Activated CD8-positive, alpha-beta memory T cell treated with anti-CD3 and anti-CD28 coated beads for 48 hours (primary cell): ENCODE results near the gene CFAP100.

Experiments
- DNase-seq, 3 experiments: peaks; one replicate each; pipeline ENCODE4 v3.0.0-alpha.2; 2020; ENCODE audit warnings: low read depth in 2 of 3, low spot score in 2 of 3

CFAP100 gene

DNA sequence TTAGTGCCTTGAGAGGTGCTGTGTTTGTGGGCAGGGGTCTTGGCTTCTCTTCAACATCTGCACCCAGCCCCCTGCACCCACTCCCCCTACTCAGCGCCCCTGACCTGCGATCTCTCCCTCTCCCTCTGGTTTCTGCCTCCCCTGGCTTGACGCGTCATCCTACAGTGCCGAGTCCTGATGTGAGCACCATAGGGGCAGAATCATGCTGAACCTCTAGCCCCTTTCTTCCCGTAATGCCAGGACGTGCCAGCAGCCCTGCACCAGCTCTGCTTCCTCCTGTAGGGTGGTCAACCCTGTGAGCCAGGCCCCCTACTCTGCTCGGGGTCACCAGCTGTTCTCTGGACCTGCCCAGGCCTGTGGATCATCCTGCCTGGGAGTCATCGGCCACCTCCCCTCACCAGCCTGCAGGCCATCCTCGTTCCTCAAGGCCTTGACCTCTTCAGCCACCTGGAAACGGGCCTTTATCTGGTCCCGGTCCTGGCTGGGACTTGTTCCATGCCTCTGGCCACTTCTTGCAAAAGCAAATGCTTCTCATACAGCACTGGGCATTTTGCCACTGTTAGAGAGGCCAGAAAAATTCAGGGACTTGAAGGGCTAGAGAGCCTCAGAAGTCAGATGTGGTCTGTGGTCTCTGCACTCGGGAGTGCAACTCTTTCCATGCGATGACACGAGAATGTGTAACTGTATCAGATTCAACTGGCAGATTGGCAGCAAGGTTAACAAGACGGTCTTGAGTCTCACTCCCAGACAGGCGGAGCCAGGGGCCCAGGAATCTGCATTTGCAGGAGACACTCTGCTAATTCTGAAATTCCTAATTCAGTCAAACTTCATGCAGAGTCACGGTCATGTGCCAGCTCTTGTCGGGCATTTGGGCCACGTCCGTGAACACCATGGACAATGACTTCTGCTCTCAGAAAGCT lies 20.8 kb upstream of the CFAP100 start:
- DNase-seq: no peak

DNA sequence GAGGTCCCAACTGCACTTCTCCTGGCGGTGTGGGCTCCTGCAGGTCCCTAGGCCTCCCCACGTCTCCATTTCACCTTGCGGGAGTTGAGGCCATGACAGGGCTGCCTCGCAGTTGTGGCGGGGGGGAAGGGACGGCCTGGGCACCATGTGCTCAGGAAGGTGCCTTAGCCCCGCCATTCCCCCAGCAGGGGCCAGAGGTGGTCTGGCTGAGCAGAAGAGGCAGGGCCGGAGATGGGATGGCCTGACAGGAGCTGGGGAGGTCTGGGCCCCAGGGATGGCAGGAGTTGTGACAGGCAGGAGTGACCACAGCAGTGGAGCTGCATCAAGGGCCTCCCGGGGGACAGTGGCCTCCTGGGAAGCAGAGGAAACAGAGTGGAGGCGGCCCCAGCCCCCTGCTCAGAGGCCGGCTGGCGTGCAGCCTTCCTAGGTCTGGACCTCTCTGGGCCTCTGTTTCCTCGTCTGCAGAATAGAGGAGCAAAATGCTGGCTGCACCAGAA lies 18.8 kb upstream of the CFAP100 start:
- DNase-seq: no peak

DNA sequence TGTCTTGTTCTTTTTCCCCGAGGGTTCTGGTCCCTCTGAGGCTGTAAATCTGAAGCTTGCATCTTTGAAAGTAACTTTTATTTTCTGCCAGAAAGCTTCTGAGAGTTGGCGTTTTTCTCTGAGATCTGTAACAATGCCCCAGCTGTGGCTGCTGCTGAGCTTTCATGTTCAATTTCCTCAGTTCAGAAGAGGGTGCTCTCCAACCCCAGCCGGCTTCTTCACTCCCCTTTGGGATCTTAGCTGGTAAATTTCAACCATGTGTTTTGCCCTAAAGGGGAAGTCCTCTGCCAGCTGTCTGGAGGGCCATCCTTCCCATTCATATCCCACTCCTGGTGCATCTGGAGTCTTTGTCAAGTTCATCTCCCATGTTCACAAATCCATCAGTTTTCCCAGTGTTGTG lies 18.3 kb upstream of the CFAP100 start:
- DNase-seq: no peak

DNA sequence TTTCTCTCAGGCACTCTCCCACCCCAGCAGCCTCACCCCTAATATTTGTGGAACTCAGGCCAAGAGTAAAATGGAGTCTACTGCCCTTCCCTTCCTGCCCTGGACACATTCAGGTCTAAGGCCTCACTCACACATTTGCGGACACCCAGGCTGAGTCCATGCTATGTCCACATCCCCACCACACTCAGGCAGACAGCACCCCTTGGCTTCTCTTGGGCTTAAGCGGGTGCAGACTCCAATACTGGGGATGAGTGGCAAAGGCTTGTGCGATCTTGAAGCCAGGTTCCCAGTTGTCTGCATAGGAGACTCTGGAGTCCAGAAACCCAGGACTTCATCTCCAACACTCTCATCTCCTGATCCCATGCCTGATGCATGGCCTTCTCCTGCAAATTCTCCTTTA lies 17.5 kb upstream of the CFAP100 start:
- DNase-seq: no peak

DNA sequence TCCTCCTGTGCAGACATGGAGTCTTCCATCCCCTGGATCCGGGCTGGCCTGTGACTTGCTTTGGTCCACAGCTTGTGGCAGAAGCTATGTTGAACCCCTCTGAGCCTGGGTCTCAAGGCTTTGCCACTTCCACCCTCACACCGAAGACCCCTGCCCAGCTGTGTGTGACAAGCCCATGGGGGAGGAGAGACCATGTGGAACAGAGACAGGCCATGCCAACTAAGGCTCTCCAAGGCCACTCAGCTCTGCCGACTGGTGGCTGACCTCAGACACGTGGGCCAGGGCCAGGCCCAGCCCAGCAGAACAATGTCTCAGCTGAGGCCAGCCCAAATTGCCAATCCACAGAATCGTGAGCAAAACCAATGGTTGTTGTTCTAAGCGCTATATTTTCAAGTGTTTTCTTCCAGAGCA lies 16.4 kb upstream of the CFAP100 start:
- no peak for DNase-seq

DNA sequence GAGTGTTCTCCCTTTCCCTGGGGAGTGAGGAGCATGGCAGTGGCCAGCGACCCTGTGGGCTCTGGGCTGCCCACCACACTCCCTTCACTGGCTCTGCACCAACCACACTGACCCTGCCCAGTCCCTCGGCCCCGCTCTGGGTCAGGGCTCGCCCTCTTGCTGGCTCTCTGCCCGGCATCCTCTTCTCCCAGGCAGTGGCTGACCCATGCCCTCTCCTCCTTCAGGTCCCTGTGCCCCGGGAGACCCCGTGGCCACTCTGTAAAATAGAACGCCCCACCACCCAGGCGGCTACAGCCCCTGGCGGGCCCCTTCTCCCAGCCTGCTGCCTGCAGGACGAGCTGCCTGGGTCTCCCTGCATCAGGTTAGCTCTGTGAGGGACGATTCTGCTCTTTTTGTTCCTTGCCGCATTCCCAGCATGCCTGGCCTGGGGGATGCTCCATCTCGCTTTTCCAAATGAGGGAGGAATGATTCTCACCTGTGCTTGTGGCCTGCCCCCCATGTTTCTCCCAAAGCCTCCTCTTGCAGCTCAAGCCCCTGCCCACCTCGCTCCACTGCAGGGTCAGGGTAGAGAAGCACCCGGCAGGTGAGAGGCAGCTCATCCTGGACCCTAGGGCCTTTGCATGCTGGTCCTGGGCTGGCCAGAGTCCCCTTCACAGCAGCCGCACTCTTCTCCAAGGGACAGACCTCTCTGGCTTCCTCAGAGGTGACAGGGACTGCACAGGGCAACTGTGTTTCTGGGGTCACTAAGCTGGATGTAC lies 14.5 kb upstream of the CFAP100 start:
- DNase-seq: no peak

DNA sequence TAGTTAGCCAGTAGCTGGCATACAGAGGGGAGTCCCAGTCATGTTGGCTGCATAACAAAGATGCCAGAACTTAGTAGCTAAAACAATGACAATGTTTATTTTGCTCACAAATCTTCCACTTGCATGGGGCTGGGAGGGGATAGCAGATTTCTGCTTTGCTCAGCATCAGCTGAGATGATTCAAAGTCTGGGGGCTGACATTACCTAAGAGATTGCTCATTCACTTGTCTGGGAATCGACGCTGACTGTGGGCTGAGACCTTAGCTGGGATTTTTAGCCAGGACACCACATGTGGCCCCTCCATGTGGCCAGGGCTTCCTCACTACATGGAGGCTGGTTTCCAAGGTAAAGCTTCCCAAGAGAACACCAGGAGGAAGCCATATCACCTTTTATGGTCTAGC lies 12.7 kb upstream of the CFAP100 start:
- no peak for DNase-seq

DNA sequence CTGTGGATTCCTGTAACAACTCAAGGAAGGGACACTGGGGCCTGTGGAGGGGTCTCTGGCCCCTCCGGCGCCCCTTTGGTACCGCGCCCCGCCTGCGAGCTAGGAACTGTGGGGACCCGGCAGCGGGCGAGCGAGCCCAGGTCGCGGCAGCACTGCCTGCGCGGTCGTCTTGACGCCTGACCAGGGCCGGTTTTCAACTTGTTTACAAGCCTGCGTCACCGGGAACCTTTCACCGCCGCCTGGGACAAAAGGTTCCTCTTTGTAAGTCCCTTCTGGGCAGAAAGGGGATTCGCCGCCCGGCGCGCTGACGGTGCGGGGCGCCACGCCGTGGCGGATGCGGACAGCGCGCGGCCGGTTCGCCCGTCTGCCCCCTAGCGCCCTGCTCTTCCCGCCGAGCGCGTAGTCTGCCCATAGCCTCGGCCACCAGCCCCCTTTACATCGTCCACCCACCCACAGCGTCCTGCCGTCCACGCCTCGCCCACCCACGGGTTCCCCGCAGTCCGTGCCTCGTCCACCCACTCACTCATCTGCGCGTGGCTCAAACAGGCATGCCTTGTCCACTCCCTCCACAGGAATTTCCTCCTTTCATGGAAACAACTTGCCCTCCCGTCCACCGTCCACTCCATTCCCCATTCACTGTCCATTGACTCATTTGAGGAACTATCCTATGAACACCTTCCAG lies 5.5 kb upstream of the CFAP100 start:
- peak; percentile 11 to 24 (median 18) for DNase-seq

DNA sequence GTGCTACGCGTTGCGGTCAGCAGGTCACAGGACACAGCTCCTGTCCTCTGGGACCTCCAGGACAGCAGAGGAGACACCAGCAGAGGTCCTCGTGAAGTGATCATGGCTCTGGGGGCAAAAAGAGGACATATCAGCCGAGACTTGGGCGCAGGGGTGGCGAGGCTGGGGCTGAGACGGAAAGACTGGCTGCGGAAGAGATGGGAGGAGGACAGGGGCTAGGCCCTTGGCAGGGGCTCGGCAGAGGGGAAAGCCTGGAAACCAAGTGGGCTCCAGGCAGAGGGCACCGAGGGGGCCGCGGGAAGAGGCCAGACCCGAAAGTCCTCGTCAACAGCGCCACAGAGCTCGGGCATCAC lies 4.9 kb upstream of the CFAP100 start:
- no peak for DNase-seq

DNA sequence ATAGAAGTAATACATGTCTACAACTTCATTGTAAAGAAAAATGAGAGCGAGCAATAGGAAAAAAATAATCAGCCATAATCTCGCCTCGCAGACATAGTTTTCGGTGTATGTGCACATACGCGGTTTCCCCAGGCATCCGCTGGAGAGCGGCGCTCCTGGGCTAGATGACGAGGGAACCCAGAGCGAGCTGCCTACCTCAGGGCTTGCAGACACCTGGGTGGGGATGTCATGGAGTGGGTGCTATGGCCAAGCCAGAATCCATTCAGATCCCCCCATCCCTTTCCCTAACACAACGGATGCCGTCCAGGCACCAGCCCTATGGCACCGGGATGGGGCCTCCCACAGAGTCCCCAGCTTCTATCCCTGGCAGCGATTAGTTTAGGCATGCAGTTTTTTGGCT lies 4.5 kb upstream of the CFAP100 start:
- DNase-seq: no peak

DNA sequence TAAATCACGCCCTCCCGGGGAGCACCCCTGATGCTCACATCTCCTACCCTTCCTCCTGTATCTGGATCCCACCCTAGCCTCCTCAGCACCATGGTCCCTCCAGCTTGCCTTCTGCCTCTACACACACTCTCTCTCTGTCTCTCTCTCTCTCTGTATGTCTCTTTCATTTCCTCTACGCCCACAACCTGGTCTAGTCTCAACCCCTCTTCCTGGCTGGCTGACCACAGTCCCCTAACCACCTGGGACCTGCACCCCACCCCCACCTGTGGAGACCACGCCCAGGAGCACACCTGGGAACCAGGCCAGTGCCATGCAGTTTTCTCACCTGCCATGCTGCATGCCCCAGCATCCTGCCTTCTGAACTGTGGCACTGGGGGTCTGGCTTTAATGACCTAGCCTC lies 4.0 kb upstream of the CFAP100 start:
- no peak for DNase-seq

DNA sequence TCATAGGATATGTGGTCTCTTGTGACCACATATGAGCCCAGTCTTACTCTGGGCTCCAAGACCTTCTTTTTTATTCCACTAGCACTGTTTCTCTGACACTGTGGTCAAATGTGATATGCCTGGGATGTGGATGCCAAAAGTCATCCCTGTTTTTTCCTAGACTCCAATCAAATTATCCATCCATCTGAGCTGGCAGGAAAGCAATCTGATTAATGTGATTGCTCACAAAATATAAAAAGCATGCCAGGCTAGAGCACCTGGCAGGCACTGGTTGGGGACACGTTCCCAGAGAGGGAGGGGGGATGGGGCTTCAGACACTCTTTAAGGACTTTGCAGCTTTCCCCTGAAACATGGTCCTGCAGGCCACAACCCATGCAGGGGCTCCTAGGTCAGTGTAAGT lies 3.1 kb upstream of the CFAP100 start:
- DNase-seq: no peak

DNA sequence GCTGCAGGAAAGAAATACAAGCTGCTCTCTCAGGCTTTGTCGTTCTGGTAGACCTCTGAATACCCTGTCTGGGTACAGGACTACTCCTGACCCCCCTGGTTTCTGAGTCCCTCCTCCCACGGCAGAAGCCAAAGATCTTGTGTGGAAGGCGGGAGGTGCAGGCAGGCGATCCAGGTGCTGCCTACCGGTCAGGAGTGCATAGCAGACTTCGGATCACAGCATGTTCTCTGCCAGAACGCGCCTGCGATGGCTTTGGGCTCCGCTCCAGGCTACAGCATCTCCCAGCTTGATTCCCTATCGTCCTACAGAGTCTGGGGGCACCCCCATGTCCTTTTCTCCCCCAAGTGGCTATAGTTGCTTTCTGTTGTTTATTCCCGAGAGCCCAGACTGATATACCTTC lies 2.5 kb upstream of the CFAP100 start:
- DNase-seq: no peak

DNA sequence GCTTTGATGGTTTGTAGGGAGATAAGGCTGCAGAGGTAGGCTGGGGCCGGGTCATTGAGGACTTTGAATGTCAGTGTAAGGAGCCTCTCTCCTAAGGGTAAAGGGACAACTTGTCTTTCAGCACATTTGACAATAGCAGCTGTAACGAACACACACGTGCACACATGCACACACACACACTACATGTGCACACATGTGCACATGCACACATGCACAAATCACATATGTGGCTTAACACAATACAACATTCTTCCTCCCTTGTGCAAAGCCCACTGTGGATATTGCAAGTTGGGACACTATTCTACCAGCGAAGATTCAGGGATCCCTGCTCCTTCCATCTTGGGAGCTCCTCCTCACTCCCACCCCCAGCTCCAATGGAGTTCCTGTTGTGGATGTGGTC lies 1.1 kb upstream of the CFAP100 start:
- DNase-seq: no peak

DNA sequence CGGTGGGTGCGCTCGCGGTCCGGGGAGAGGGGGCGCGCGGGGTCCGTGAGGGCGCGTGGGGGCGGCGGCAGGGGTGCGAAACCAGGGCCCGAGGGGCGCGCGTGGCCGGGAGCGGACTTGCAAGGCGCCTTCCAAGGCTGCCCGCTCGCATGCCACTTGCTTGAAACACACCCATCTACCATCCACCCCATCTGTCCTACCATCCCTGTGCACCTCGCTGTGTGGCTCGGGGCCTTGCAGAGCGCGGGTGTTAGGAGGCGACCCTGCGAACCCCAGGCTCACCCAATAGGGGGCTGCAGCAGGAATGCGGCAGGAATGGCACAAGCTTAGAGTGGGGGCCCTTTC lies 240 bp downstream of the CFAP100 start:
- no peak for DNase-seq

DNA sequence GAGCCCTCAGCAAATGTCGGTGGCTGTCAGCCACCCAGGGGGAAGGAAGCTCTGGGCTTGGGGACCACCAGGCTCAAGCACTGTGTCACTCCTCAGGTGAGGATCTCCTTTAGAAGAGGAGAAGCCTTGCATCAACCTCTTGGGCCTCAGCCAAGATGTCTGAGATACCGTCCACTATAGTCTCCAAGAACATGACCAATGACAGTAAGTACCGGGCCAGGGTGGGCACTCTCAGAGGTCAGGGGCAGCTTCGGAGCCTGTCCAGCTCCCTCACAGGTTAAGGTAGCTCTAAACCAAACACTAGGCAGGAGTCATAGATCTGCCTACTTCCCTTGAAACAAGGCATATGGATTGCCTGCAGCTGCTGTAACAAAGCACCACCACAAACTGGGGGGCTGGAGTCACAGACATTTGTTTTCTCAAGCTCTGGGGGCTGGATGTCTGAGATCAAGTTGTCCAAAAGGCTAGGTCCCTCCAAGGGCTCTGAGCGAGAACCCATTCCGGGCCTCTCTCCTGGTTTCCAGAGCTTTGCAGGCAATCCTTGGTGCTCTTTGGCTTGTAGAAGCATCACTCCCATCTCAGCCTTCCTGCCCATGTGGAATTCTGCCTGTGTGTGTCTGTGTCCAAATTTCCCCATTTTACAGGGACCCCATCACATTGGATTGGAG lies 1.3 kb downstream of the CFAP100 start:
- no peak for DNase-seq

DNA sequence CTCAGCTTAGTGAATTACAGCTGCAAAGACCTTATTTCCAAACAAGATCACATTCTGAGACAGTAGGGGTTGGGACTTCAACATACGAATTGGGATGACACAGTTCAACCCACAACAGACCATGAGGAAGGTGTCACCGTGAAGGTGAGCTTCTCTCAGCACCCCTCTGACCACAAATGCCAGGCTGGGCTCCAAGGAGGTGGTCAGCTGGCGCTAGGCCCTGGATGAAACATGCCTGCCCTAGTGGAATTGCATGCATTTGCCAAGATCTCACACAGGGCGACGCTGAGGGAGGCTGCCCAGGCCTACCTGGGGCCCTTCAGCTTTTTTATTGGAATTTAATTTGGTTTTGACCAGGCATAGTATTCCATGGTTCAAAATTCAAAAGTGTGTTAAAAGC lies 1.8 kb downstream of the CFAP100 start:
- no peak for DNase-seq

DNA sequence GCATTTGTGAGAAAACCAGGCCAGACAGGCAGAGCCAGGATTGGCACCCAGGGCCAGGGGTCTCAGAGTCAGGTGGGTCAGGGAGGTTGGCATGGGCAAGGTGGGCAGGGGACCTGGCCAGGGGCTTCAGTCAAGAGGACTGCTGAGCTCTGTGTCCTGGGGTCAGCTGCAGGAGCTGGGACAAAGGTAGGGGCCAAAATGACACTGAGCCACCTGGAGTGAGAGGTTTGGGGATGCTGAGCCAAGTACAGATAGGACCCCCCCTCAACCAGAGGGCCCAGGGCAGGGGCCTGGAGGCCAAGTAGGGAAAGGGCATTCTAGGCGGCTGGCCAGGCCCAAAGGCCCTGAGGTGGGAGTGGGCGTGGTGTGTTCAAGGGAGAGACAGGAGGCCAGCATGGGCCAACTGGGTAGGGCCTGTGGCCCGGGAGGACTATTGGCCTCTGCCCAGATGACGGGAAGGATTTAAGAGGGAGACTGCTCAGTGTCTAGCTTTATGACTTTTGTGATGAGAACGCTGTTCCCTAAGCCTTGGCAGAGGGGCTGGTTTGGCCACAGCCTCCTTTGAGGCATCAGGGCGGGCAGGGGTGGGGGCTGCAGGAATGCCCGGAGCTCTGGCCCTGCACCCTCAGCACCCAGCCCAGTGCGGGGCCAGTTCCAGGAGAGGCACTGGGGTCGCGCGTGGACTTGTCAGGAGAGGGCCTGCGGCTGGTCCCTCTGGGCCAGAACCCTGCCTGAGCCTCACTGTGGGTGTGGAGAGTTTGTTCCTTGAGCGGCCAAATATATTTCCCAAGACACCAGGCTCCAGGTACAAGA lies 3.1 kb downstream of the CFAP100 start:
- DNase-seq: no peak

DNA sequence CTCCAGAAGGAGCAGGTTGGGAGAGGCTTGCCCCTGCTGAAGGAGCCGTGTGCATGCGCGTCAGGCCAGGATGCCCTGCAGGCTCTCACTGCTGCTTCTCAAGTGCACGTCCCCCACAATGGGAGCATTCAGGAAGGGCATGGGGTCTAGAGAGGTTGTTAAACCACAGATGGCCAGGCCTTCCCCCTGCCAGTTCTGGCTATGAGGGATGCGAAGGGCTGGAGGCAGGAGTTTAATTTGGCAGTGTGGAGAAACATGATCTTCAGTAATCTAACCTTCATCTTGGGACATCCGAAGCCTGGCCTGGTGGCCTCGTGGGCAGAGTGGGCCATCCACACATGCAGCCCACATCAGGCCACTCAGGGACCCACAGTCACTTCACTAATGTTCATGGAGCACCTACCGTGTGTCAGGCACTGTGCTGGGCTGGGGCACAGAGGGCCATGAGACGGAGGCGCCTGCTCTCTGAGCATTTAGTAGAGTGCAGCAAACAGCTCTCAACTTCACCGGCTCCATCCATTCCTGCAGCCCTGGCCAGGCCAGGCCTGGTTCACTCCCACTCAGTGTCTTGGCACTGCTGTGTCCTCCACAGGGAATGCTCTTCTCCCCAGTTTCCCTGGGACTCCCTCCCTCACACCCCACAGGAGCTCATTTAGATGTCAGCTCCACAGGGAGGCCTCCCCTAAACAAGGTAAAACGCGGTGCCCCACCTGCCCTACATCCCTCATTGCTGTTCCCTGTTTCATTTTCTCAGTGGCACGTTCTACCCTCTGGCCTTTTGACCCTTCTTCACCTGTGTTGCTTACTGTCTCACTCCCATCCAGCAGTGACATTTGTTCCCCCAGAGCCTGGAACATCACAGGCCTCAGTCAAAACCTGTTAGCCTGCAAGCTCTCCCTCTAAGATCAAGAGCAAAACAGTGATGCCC lies 4.0 kb downstream of the CFAP100 start:
- DNase-seq: no peak

DNA sequence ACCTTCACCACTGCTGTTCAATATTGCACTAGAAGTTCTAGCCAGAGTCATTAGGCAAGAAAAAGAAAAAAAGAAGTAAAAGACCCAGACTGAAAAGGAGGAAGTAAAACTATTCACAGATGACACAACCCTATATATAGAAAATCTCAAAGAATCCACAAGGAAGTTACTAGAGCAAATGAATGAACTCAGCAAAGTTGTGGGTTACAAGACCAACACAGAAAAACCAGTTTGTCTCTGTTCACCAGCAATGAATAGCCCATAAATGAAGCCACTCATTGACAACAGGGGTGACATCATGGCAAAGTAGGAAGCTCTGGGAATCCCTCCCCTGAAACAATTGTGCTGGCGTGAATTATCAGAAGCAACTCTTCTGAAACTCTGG lies 4.6 kb downstream of the CFAP100 start:
- DNase-seq: no peak
